ENCODE results near the gene VIPR2. TPM values are rescaled to one million over a fixed set of nuclear protein-coding genes. Genes with fewer than 3 reads are reported as not detected.

Gene VIPR2, protein sequence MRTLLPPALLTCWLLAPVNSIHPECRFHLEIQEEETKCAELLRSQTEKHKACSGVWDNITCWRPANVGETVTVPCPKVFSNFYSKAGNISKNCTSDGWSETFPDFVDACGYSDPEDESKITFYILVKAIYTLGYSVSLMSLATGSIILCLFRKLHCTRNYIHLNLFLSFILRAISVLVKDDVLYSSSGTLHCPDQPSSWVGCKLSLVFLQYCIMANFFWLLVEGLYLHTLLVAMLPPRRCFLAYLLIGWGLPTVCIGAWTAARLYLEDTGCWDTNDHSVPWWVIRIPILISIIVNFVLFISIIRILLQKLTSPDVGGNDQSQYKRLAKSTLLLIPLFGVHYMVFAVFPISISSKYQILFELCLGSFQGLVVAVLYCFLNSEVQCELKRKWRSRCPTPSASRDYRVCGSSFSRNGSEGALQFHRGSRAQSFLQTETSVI
- total RNA-seq (ENCODE audit: low replicate concordance) = 0.92 and 3.1 TPM in 2 replicates

DNA sequence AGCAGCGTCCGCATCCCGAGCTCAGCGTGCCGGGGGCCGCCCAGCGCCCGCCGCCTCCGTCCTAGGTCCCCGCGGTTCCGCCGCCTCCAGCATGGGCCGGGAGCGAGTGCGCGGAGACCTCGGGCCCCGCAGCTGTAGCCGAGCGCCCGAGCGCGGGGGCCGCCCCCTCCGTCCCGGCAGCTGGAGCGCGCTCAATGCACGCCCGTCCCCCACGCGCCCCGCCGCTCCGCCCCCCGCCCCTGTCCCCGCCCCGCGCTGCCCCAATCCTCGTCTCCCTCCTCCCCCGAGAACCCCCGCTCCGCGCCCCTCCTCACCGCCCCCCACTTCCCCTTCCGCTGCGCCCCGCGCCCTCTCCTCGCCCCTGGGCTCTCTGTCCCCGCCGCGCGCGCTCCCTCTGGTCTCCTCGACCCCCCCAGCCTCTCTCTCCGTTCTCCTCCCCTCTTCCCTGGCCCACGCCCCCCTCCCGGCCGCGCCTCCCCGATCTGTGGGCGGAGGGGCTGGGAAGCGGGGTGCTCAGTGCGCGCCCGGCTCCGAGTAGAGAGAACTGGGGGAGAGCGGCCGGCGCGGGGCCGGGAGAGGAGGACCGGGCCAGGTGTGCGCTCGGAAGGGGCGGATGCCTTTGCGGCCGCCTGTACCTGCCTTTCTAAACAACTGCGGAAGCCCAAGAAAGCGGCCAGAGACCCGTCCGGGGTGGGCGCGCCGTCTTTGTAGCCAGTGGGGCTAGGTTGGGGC is at the start of gene VIPR2:
Gene VIPR2, minus strand, starts transcription at position 110 of the 732 bp plus-strand sequence. Its CDS starts 96 bp downstream, at position 14.
- Histone ChIP-seq H3K9me3 (ENCODE audit: low read depth) (no peaks in the 10 kb centered on the region), H3K4me1 (peaks cover 42% of the 10 kb centered on the region), H3K36me3 (no peaks in the 10 kb centered on the region), H3K79me2 (ENCODE audit: low read depth) (no peaks in the 10 kb centered on the region), H3K9ac (no peak within 1 kb of the TSS), H2AFZ (replicated peaks) (peak within 1 kb of the TSS; percentile 96), H3K27me3 (peaks cover 64% of the 10 kb centered on the region), H3K27ac (no peak within 1 kb of the TSS), H3K4me2 (peak within 1 kb of the TSS; percentile 85), H3F3A (ENCODE audit: low read depth) (peaks cover 29% of the 10 kb centered on the region), H4K20me1 (ENCODE audit: low read depth) (peaks cover 10% of the 10 kb centered on the region), H3K4me3 (peak within 1 kb of the TSS; percentile 81)
- TF ChIP-seq EZH2 (IDR thresholded peaks at IDR 0.05) = peak; percentile 83
- no peak for TF ChIP-seq CTCF (IDR thresholded peaks at IDR 0.05)
- peak; percentile 57 for DNase-seq (ENCODE audit: low spot score)
- peaks cover 34% of the 10 kb centered on the region for H3K4me1 Mint-ChIP-seq
- no peak within 1 kb of the TSS for H3K27ac Mint-ChIP-seq
- H3K4me3 Mint-ChIP-seq = peak within 1 kb of the TSS; percentile 87
- H3K9me3 Mint-ChIP-seq = peaks cover 4% of the 10 kb centered on the region
- H3K36me3 Mint-ChIP-seq = no peaks in the 10 kb centered on the region
- peaks cover 36% of the 10 kb centered on the region for H3K27me3 Mint-ChIP-seq (ENCODE audit: insufficient read depth, low read depth)

DNA sequence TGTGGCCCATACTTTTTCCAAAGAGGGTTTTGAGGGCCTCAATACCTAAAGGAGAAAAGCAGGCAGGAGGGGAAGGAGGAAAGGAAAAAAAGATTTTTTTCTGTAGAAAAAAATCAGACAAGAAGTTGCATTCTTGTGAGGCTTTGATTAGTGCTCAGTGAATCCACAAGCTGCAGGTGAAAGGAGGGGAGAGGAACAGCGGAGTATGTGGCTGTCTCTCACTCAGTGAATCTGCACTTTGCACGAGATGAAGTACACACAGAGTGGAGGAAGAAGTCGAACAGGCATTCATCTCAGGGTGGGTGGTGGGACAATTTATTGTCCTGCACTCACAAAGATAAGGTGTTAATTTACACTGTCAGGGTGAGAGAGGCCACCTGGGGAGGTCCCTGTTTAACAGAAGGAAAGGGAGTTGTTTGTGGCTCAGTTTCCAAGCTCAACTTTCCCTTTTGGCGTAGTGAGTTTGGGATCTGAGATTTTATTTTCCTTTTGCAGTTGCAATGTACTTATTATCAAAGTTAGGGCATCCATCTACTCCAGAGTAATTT is 49.0 kb upstream of the VIPR2 start:
- Mint-ChIP-seq H3K27ac (no peak overlapping the region), H3K27me3 (ENCODE audit: insufficient read depth, low read depth) (peaks cover 6% of the 10 kb centered on the region), H3K9me3 (no peaks in the 10 kb centered on the region), H3K4me3 (no peak overlapping the region), H3K4me1 (peaks cover 7% of the 10 kb centered on the region), H3K36me3 (no peaks in the 10 kb centered on the region)
- no peak overlapping the region for H3K27ac ChIP-seq
- no peaks in the 10 kb centered on the region for H3F3A ChIP-seq (ENCODE audit: low read depth)
- TF ChIP-seq EZH2 (IDR thresholded peaks at IDR 0.05) (no peak), EZH2phosphoT487 (IDR thresholded peaks at IDR 0.05) (no peak), CTCF (IDR thresholded peaks at IDR 0.05) (no peak)
- no peak overlapping the region for H2AFZ ChIP-seq (replicated peaks)
- H3K4me2 ChIP-seq = no peak overlapping the region
- no peaks in the 10 kb centered on the region for H4K20me1 ChIP-seq (ENCODE audit: low read depth)
- DNase-seq (ENCODE audit: low spot score) = no peak
- no peak overlapping the region for H3K4me3 ChIP-seq
- no peaks in the 10 kb centered on the region for H3K9me3 ChIP-seq (ENCODE audit: low read depth)
- H3K9ac ChIP-seq = no peak overlapping the region
- H3K4me1 ChIP-seq = peaks cover 10% of the 10 kb centered on the region
- no peaks in the 10 kb centered on the region for H3K27me3 ChIP-seq
- H3K79me2 ChIP-seq (ENCODE audit: low read depth) = no peaks in the 10 kb centered on the region
- no peaks in the 10 kb centered on the region for H3K36me3 ChIP-seq

DNA sequence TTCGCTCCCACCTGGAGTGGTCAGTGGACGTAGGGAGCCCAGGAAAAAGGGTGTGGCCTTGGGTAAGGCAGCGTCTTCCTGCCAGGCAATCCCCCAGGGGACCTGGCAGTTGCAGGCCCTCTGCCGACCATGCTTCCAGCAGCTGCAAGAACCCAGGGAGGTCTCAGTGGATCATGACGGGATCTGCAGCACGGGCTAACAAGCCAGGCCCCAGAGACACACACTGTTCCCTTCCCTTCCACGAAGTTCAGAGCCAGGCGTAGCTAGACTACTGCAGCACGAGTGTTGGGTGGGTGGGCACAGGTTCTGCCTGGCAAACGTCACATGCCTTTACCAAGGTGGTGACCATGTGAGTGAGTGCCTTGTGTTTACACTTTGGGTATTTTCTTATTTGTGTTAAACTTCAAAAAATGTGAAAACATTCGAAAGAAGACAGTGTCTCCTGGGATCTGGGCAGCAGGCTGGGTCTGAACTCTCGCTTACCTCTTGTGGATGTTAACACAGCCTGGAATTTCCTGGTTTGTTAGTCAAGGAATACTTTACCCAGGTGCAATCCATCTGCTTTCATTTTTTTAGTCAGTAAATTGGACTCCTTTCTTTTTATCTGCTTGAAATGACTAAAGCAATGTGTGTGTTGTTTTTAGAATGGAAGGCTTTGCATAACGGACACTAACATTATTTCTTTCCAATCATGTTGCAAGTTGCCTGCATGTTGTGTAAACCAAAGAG is 48.2 kb upstream of the VIPR2 start:
- H3K4me1 ChIP-seq = peaks cover 10% of the 10 kb centered on the region
- no peak overlapping the region for H3K27ac ChIP-seq
- peaks cover 7% of the 10 kb centered on the region for H3K4me1 Mint-ChIP-seq
- no peak for DNase-seq (ENCODE audit: low spot score)
- H3K4me3 ChIP-seq = no peak overlapping the region
- H2AFZ ChIP-seq (replicated peaks) = no peak overlapping the region
- H3K36me3 Mint-ChIP-seq = no peaks in the 10 kb centered on the region
- no peaks in the 10 kb centered on the region for H3K27me3 ChIP-seq
- H4K20me1 ChIP-seq (ENCODE audit: low read depth) = no peaks in the 10 kb centered on the region
- no peak overlapping the region for H3K9ac ChIP-seq
- no peaks in the 10 kb centered on the region for H3F3A ChIP-seq (ENCODE audit: low read depth)
- no peak overlapping the region for H3K4me2 ChIP-seq
- no peak overlapping the region for H3K27ac Mint-ChIP-seq
- peaks cover 6% of the 10 kb centered on the region for H3K27me3 Mint-ChIP-seq (ENCODE audit: insufficient read depth, low read depth)
- H3K9me3 Mint-ChIP-seq = no peaks in the 10 kb centered on the region
- peaks cover 5% of the 10 kb centered on the region for H3K9me3 ChIP-seq (ENCODE audit: low read depth)
- TF ChIP-seq EZH2 (IDR thresholded peaks at IDR 0.05) = no peak
- TF ChIP-seq EZH2phosphoT487 (IDR thresholded peaks at IDR 0.05) = no peak
- TF ChIP-seq CTCF (IDR thresholded peaks at IDR 0.05) = no peak
- no peaks in the 10 kb centered on the region for H3K79me2 ChIP-seq (ENCODE audit: low read depth)
- H3K36me3 ChIP-seq = no peaks in the 10 kb centered on the region
- no peak overlapping the region for H3K4me3 Mint-ChIP-seq
